HG02763 (cell line): ENCODE data around the gene ELMO1.

Experiments used
- ATAC-seq: cut with Tn5 transposase; IDR thresholded peaks from one replicate; pipeline ENCODE4 v1.9.1; 2021; ENCODE audit warnings: mild to moderate bottlenecking, moderate library complexity; ENCODE audit not compliant: unreplicated experiment

The ELMO1 gene

DNA sequence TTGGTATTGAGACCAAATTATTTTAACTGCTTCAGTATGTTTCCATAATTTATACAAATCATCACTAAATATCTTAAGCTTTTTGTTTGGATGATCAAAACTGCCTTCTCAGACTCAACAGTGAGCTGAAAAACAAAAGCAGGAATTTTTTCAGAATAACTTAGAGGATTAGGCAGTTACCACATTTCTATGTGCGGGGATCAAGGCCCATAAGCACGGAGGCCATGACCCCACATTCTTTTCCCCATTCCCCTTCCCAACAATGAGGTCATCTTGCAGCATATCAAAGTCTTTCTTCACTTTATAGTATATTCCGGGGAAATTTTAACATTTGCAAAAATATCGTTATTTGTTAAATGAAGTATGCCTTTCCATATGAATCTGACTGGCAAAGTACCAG lies 125.8 kb downstream of the ELMO1 start:
- no peak for ATAC-seq

DNA sequence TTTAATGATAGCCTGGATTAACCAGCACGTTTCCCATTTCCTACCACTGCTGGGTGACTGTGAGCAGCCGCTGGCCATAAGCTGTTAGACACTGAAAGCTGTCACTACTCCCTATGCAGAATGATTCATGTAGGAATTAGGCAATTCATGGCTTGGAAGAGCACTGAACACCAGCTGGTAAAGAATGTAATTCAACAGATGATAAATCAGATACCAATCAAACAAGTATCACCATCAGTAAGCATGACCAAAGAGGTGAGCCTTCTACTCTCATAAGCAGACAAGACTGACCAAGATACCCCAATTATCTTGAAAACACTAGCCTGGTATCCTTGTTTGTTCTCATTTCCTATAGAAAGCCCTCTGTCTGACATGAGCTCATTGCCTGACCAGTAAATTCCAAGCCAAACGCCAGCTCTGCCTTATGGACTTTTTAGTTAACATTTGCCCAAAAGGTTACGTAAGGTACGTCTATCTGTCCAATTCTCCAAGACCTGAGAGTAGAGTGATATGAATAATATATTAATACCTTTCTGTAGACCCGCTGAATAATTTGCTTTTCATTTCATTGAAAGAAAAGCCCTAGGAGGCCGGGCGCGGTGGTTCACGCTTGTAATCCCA lies 127.7 kb downstream of the ELMO1 start:
- no peak for ATAC-seq

DNA sequence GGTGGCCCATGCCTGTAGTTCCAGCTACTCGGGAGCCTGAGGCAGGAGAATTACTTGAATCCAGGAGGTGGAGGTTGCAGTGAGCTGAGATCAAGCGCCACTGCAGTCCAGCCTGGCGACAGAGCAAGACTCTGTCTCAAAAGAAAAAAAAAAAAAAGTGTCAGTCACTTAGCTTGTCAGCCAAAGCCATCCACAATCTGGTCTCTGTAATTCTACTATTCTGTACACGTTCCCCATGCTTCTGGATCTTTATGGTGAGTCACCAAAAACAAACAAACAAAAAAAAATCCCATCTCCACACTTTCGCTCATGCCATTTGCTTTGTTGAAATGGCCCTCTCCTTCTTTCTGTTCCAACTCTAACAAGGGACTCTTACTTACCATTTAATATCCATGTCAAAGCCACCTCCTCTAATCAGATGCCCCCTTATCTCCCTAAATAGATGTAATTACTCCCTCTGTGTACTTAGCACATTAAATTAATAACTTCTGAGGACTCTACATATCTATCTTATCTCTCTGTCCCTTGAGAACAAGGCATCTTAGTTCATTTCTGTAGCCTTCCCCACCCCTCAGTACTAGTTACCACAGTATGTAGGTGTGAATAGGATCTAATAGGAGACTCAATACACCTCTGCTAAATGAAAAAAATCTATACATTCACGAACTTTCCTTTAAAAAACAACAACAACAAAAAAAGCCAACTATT lies 128.4 kb downstream of the ELMO1 start:
- ATAC-seq: no peak

DNA sequence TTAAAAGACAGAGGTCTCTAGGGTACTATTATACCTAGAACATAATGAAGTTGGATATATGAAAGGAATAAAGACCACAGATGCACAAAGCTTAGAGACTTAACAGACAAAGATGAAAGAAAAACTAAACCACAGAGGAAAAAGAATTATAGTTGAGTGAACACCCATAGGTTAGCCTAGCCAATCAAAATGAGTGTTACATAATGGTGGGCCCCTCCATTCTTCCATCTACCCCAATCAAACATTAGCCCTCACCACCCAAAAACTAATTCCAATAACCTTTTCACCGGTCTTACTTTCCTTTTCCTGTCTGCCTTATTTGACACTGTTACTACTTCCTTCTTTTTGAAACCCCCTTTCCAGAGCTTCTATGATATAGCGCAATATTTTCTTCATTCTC lies 130.1 kb downstream of the ELMO1 start:
- no peak for ATAC-seq

DNA sequence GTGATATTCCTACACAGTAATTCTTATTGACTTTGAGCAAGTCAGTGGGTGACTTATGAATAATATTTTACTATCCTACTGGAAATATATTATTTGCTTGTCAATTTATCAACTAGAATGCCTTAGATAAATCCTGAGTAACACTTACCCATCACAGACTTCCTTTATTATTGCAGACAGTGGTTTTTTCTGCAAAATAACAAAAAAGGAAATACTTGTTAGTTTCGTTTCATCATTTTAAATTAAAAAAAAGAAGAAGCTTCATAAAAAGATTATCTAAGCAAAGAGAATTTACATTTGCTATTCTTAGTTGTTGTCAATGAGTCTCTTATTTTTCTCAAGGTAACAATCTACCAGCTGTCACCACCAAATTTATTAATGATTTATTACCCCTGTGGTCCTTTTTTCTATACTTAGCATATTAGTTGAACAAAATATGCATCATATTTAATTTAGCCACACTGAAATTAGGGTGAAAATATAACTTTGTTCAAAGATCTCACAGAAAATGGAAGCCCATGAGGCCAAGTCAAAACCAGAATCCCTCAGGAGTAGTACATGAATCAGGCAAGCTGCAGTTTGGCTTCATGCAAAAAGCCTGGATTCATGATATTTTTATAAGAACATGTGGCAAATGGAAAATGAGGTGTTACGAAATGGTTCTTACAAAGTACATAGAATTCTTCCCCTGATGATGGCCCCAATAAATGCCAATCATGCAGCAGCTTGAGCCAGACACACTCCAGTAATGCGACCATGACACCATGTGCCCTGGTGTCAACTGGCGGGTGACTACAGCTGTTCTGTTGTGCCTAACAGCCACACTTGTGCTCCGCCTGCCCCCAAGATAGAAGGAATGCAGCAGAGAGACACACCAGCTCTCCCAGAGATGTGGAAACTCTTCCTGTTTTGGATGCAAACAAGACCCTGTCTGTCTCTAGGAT lies 132.6 kb downstream of the ELMO1 start:
- ATAC-seq: no peak

DNA sequence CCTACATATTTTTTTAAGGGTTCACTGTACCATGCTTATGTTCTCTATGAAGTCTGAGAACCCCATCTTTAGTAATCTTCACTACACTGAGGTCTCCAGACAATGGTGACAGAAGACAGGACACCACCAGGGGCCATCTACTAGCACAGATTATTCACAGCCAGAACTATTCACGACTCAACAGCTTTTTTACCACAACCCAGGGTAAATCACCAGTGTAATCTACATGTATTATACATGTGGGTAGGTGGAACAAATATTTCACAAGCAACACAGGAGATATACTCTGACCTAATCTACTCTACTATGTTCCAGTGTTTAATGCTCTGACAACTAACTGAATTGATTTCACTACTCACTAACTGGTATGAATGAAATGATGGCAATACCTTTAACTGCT lies 136.1 kb downstream of the ELMO1 start:
- ATAC-seq: no peak

DNA sequence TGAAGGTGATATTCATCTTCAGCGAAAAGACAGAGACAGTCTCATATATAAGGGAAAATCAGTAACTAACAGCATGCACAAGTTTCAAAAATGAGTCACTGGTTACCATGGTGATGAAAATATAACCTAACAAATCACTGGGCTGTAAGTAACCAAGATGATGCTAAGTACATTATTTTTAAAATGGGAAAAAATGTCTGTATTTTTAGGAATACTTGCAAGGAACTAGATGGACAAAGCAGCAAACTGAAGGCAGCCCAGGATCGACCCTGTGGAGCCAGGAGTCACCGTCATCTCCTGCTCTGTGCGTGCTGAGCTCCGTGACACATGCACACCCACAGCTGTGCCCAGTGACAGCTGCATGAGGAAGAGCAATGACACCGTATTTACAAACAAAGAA lies 137.3 kb downstream of the ELMO1 start:
- no peak for ATAC-seq

DNA sequence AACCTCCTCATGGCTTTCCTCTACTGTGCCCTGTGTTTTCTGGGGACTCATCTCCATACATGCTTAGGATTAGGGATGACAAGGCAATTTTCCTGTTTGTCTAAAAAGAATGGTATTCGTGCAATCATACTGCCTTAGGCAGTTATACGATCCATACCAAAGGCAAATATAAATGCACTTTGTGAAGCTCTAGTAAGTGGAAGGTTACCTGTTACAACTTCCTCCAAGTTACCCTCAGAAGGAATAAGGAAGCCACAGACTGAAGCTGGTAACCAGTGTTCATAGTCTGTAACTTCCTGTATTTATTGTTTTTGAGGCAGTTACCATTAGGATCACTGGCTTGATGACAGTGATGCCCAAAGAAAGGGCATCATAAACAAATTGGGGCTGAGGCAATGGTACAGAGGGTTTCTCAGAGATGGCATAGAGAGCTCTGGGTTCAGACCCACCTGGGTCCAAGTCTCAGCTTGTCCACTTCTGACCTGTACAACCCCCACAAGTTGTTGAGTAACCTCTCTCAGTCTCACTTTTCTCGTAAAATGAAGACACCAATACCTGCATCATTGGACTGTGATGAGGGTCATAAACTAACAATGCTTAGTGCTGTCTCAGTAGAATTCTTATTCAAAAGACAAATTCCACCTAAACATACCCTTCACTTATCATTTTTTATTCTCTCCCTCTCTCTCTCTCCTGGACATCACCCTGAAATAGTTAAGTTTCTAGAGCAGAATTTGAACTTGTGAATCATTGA lies 138.2 kb downstream of the ELMO1 start:
- no peak for ATAC-seq

DNA sequence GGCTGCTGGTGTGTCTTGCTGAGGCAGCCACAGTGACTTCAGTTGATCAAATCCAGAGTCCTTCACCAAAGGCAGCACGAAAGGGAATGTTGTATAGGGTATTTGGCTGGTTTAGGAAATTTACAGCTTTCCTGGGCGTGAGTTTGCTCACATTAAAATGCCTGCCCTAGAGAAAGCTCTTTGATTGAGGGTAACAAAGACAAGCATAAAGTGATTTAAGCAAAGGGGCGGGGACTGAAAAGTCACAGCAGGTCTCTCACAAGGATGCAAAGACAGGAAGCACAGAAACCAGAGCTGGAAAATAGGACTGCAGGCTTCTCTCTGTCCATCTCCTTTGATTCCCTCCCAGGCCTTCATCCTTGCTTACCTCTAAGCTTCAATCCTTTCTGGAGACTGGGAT lies 139.2 kb downstream of the ELMO1 start:
- no peak for ATAC-seq

DNA sequence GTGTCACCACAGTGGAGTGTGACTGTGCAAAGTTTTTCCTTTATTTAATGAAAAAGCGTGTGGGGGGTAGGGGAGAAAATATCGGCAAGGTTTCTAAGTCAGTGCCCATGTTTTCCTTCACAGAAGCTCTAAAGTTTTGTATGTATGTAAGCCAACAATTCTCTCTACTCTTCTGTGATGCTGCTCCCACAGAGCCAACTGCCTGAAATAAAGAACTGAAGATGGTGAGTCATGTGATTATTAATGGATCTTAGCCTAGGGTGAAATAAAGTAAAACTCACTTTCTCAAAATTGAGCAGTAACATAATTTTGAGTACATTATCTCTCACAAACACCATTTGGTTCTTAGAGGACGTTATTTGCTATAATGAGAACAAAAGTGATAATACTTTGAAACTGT lies 143.7 kb downstream of the ELMO1 start:
- no peak for ATAC-seq

DNA sequence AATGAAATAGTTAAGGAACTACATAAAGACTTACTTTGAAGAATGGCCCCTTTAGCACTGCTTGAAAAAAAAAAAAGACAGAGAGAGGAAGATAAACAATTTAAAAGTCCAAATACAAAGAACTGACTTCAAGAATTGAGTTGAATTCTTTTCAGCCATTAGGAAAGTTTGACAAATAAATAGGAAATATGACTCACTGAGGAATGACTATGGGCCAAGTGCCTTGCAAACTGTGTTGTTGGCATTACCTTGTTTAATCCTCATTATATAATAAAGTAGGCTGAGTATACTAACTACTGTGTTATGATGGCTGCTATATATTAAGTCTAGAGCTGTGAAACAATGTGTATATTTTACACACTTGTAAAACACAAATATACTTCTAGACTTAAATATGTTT lies 151.1 kb downstream of the ELMO1 start:
- no peak for ATAC-seq

DNA sequence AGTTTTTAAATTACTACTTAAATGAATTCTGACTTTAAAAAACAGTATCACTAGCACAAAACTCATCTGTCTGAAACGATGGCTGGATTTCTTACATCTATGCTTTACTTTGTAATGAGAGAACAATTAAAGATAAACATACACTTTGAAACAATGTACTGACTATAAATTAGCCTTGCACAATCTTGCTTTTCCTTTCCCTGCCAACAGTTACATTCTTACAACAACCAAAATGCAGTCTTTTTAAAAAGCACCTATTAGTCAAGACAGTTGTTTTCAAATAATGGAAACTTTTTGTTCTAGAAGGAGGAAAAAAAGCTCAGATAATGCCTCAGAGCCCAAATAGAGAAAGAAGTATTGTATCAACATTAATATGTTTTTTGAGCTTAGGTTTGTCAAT lies 153.3 kb downstream of the ELMO1 start:
- no peak for ATAC-seq

DNA sequence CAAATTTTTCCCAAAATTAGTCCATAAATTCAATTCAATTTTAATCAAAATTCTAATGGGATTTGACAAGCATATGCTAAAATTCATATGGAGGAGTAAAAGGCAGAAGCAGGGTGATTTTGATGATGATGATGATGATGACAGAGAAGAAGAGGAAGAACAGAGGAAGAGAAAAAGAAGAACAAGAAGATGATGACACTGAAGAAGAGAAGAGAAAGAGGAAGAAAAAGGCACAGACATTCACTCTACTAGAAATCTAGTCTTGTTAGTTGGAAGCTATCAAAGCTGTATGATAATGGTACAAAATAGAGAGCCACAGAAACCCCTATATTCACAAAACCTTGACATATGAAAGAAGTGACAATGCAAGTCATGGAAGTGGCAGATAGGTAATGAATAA lies 157.9 kb downstream of the ELMO1 start:
- ATAC-seq: no peak

DNA sequence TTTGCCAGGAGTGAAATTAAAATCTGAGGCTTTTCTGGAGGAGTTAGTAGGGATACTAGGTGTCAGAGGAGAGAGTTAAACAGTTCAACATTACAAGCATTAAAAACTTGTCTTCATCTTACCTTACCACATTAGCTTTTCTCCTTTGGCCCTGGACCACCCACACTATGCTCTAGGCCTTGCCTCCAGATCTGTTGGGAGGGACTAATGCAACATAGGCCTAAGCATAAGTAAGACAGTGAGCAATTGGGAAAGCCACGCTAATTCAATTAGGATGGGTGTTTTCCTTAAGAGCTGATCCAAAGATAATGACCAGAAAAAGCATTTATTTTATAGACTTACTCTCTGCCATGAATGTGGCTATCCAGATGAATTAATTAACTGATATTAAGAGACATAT lies 158.9 kb downstream of the ELMO1 start:
- no peak for ATAC-seq

DNA sequence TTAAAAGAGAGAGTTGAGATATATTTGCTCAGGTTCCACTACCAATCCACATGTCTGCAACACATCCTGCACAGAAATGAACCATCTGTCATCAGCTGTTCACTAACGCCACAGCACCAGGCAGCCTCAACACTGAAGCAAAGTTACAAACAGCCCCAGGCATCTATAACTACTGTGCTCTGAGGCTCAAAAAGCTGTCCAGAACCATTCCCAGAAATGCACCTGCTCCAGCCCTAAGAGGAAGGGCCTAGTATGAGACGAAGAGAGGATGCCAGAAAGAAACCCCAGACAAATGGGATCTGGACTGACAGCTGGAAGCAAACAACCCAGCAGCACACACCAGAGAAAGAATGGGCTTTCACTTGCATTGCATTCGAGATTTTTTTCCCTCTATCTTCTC lies 159.3 kb downstream of the ELMO1 start:
- no peak for ATAC-seq

DNA sequence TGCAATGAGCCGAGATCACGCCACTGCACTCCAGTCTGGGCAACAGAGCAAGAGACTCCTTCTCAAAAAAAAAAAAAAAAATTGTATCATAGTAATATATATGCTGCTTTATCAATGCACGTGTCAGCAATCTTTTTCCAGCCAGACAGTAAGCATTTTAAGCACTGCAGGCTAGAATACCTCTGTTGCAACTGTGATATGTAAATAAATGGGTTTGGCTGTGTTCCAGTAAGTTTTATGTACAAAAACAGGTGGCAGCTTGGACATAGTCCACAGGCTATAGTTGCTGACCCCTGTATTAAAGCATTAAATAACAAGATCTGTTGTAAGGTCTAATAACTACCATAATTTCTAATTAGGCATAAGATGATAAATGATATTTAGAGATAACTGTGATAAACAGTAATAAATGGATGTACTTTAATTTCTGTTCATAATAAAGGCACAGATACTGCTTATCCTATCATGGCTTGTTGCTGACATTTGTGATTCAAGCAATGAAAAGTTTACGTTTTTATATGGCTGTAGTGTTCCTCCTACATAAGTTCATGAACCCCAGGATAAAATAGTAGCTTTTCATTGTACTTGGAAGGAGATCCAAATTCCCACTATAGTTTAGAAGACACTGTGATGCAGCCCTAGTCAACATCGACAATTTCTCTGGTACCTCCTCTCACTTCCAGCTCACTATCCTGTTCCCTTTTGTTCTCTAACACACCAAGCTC lies 161.4 kb downstream of the ELMO1 start:
- peak; percentile 69 for ATAC-seq

DNA sequence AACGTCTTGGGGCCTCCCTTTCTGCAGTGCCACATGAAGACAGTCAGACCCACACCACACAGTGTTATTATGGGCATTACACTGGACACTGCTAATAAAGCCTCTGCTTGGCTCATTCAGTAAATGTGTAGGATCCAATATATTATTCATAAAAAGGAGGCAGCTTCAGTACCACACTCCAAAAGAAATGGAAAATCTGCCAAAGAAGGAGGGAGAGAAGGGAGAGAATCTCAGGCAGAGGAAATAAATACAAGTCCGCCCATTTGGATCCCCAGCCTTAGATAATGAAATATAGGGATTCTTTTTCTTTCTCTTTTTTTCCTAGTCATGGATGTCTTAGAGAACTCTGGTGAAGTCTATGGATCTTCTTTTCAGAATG lies 162.2 kb downstream of the ELMO1 start:
- ATAC-seq: no peak

DNA sequence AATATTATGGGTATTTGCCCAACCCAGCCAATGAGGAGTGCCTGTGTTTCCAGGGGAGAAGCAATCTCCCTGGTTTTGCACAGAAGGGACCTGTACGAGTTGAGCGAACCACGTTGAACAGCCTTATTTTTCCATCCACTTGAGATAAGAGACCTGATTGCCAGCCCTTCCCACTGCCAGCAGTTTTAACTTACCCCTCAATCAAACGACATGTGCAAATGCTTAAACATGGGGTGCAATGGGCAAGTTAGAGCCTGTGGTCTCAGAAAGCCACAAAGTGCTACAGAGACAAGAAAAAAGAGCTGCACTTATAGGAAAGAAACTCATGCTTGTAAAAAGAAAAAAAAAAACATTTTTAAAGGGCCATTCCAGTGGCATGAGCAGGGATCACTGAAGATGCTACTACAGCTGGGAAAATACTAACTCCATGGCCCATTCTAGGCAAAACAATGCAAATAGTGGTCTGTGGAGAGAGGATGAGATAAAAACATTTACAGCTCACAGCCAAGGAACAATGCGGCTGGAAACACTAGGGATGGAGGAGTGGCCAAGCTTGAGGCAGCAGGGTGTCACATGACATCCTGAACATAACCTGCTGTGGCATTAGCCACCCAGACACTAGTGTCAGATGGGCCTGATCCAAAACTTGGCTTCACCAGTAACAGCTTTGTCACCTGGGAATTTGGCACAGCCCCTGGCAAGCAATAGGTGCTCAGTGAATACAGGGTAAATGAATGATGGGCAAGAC lies 162.8 kb downstream of the ELMO1 start:
- no peak for ATAC-seq

DNA sequence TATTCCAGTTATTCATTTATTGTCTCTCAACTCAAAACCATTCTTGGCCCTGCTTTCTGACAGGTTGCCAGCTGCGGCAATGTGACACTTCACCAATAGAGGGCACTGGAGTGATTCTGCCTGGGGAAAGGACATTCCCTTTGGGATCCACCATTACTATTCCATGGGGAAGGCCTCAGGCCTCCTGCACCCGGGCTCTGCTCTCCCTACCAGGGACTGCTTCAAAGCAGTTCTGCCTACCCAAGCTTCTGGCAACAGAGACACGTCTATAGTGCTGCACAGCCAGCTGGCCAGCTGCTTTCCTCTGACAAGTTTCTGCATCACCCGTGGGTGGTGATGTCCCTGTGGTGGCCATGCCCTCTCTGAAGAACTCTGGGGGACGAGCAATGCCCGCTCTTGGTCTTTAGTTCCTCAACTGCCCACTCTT lies 163.8 kb downstream of the ELMO1 start:
- ATAC-seq: no peak

DNA sequence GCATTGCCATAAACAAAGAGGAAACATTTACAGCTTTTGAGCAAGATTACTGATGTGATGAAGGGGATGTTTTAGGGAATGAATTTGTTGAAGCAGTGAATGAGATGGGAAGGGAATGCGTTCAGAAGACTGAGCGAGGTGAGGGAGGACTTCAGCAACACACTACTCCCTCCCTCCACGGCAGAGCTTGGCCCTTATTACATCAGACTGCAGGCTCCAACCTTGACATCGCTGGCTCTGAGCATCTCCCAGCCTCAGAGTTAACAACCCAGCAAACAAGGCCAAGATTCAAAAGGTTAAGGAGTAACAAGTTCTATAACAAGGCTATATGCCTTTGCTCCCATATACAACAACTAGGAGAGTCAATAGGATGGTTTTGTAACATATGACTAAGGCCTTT lies 164.4 kb downstream of the ELMO1 start:
- no peak for ATAC-seq
